Activated naive CD8-positive, alpha-beta T cell treated with anti-CD3 and anti-CD28 coated beads, Interleukin-2, amount 10 ng/mL, durations not matched to agents 7 days and 5 days (primary cell): Measurements from ENCODE around the gene NRXN3. TPM values are rescaled to one million over a fixed set of nuclear protein-coding genes. Genes with fewer than 3 reads are reported as not detected.

Experiments used
- ATAC-seq: fragments of 150-1000 bp; cut with Tn5 transposase; one replicate; pipeline ENCODE4 v1.10.0; 2021; ENCODE audit warnings: low read depth, moderate library complexity
- POLR2A ChIA-PET: fragments of 350-600 bp; sonication (Branson Sonifier 250); formaldehyde crosslinking; loops from one replicate; lab custom pipeline; 2021; ENCODE audit warnings: antibody characterized with exemption; lab: Charles Lee
- DNase-seq: peaks from one replicate; pipeline ENCODE4 v3.0.0; 2021
- H3K27ac Mint-ChIP-seq: one replicate; pipeline ENCODE4 v1.8.0; 2022; ENCODE audit warnings: mild to moderate bottlenecking, mixed read lengths
- H3K27me3 Mint-ChIP-seq: one replicate; pipeline ENCODE4 v1.8.0; 2022; ENCODE audit warnings: mild to moderate bottlenecking, moderate library complexity, mixed read lengths
- H3K36me3 Mint-ChIP-seq: one replicate; pipeline ENCODE4 v1.8.0; 2021; ENCODE audit warnings: mild to moderate bottlenecking, mixed read lengths
- H3K4me1 Mint-ChIP-seq: one replicate; pipeline ENCODE4 v1.8.0; 2021; ENCODE audit warnings: mixed read lengths
- H3K4me3 Mint-ChIP-seq: one replicate; pipeline ENCODE4 v1.8.0; 2022; ENCODE audit warnings: mild to moderate bottlenecking, moderate library complexity, mixed read lengths
- H3K9me3 Mint-ChIP-seq: one replicate; pipeline ENCODE4 v1.8.0; 2021; ENCODE audit warnings: mixed read lengths
- total RNA-seq, 2 experiments: library from RNA; stranded (reverse); gene quantifications; one replicate each; pipeline ENCODE4 v1.2.3, GENCODE V29; 2021

The NRXN3 gene
- total RNA-seq, 2 experiments from 2014 or later = not detected

DNA sequence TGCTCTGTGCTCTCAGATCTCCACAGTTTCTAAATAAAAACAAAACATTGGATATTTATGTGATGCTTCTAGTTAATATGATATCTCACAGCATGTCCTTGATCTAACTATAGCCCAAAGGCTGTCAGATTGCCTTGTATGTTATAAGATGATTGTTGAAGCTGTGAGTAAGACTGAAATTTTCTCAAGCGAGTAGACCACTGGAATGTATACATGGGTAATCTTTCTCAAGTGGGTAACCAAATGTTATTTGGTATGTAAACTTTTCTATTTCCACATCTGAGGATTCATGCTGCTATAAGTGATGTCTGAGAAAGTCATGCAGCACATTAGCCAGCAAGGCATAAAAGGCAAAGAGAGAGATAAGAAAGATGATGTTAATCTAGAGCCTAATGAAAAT is 886.7 kb downstream of the NRXN3 start:
- no peaks in the 10 kb centered on the region for H3K9me3 Mint-ChIP-seq
- H3K27ac Mint-ChIP-seq = no peak overlapping the region
- no peaks in the 10 kb centered on the region for H3K36me3 Mint-ChIP-seq
- H3K4me1 Mint-ChIP-seq = no peaks in the 10 kb centered on the region
- no peak for DNase-seq
- POLR2A ChIA-PET = no interaction called here
- H3K4me3 Mint-ChIP-seq = no peak overlapping the region
- no peak for ATAC-seq
- no peaks in the 10 kb centered on the region for H3K27me3 Mint-ChIP-seq

GRCh38 chr14:79057333-79057732 is 887.2 kb downstream of the NRXN3 start:
- no peak for ATAC-seq
- no peaks in the 10 kb centered on the region for H3K27me3 Mint-ChIP-seq
- H3K4me3 Mint-ChIP-seq = no peak overlapping the region
- H3K9me3 Mint-ChIP-seq = no peaks in the 10 kb centered on the region
- no peaks in the 10 kb centered on the region for H3K36me3 Mint-ChIP-seq
- H3K4me1 Mint-ChIP-seq = no peaks in the 10 kb centered on the region
- POLR2A ChIA-PET = no interaction called here
- DNase-seq = no peak
- H3K27ac Mint-ChIP-seq = no peak overlapping the region

- DNase-seq = no peak
- H3K27me3 Mint-ChIP-seq = no peaks in the 10 kb centered on the region
- H3K4me3 Mint-ChIP-seq = no peak overlapping the region
- H3K36me3 Mint-ChIP-seq = no peaks in the 10 kb centered on the region
- POLR2A ChIA-PET = no interaction called here
- H3K4me1 Mint-ChIP-seq = no peaks in the 10 kb centered on the region
- no peaks in the 10 kb centered on the region for H3K9me3 Mint-ChIP-seq
- no peak overlapping the region for H3K27ac Mint-ChIP-seq
- no peak for ATAC-seq
These were observed 892.1 kb downstream of the NRXN3 start for GRCh38 chr14:79062226-79062625.

DNA sequence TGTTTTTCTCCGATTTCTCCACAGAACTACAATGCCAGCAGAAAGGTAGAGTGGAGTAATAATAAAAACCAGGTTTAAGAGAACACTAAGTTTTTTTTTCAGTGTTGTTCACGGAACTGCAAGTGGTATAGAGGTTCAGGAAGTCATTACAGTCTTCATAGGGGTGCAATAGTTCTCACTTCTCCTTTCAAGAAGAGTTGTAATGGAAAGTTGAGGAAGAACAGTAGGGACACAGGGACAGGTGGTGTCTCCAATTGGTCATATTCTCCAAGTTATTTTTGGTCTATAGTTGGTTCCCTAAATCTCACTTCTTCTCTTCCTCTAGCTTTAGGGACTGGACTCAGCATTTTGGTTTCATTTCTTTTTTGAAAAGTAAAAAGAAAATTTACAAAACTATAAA is 894.0 kb downstream of the NRXN3 start:
- H3K9me3 Mint-ChIP-seq = peaks cover 1% of the 10 kb centered on the region
- H3K27ac Mint-ChIP-seq = no peak overlapping the region
- ATAC-seq (no peak), DNase-seq (no peak)
- H3K27me3 Mint-ChIP-seq = no peaks in the 10 kb centered on the region
- no peak overlapping the region for H3K4me3 Mint-ChIP-seq
- no peaks in the 10 kb centered on the region for H3K4me1 Mint-ChIP-seq
- POLR2A ChIA-PET = no interaction called here
- H3K36me3 Mint-ChIP-seq = no peaks in the 10 kb centered on the region

GRCh38 chr14:79074510-79074909 is 904.3 kb downstream of the NRXN3 start:
- Mint-ChIP-seq H3K4me3 (no peak overlapping the region), H3K4me1 (no peaks in the 10 kb centered on the region), H3K27ac (no peak overlapping the region), H3K9me3 (no peaks in the 10 kb centered on the region), H3K27me3 (no peaks in the 10 kb centered on the region), H3K36me3 (no peaks in the 10 kb centered on the region)
- no peak for ATAC-seq
- DNase-seq = no peak
- POLR2A ChIA-PET = no interaction called here

- no peak overlapping the region for H3K4me3 Mint-ChIP-seq
These were observed 906.3 kb downstream of the NRXN3 start for GRCh38 chr14:79076428-79076827.

GRCh38 chr14:79077096-79077495 is 906.9 kb downstream of the NRXN3 start:
- H3K27me3 Mint-ChIP-seq = no peaks in the 10 kb centered on the region
- DNase-seq = no peak
- ATAC-seq = no peak
- POLR2A ChIA-PET = no interaction called here
- H3K4me1 Mint-ChIP-seq = no peaks in the 10 kb centered on the region
- H3K4me3 Mint-ChIP-seq = no peak overlapping the region
- no peaks in the 10 kb centered on the region for H3K36me3 Mint-ChIP-seq
- H3K27ac Mint-ChIP-seq = no peak overlapping the region
- H3K9me3 Mint-ChIP-seq = no peaks in the 10 kb centered on the region

More at GRCh38 chr14:79076428-79076827, 906.3 kb downstream of the NRXN3 start:
- Mint-ChIP-seq H3K4me1 (no peaks in the 10 kb centered on the region), H3K27ac (no peak overlapping the region), H3K27me3 (no peaks in the 10 kb centered on the region), H3K9me3 (no peaks in the 10 kb centered on the region), H3K36me3 (no peaks in the 10 kb centered on the region)
- POLR2A ChIA-PET = no interaction called here
- no peak for ATAC-seq
- DNase-seq = no peak

GRCh38 chr14:79080040-79080439 is 909.9 kb downstream of the NRXN3 start:
- Mint-ChIP-seq H3K9me3 (no peaks in the 10 kb centered on the region), H3K36me3 (no peaks in the 10 kb centered on the region), H3K27me3 (no peaks in the 10 kb centered on the region), H3K4me3 (no peak overlapping the region), H3K27ac (no peak overlapping the region), H3K4me1 (no peaks in the 10 kb centered on the region)
- POLR2A ChIA-PET = no interaction called here
- DNase-seq (no peak), ATAC-seq (no peak)

DNA sequence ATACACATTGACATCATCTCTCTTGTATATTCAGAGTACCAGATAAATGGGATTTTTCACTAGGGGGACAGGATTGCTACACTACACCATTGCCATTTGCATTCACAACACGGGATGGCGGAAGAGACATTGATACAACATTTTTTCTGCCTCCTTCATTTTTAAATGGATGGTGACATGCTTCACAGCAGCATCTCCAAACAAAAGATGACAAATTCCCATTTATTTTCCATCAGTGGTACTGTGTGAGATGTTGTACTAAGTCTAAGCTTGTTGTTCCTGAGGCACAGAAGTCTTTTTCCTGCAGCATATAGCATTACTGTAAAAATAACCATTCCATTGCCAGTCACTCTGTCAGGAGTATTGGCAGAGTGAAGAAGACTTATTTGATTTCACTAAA is 912.7 kb downstream of the NRXN3 start:
- Mint-ChIP-seq H3K36me3 (no peaks in the 10 kb centered on the region), H3K4me1 (no peaks in the 10 kb centered on the region), H3K4me3 (no peak overlapping the region), H3K27ac (no peak overlapping the region), H3K9me3 (no peaks in the 10 kb centered on the region), H3K27me3 (no peaks in the 10 kb centered on the region)
- DNase-seq (no peak), ATAC-seq (no peak)
- POLR2A ChIA-PET = no interaction called here

- ATAC-seq (no peak), DNase-seq (no peak)
- H3K27ac Mint-ChIP-seq = no peak overlapping the region
- no peak overlapping the region for H3K4me3 Mint-ChIP-seq
- POLR2A ChIA-PET = no interaction called here
- no peaks in the 10 kb centered on the region for H3K9me3 Mint-ChIP-seq
- H3K27me3 Mint-ChIP-seq = no peaks in the 10 kb centered on the region
- no peaks in the 10 kb centered on the region for H3K4me1 Mint-ChIP-seq
- H3K36me3 Mint-ChIP-seq = no peaks in the 10 kb centered on the region
These were observed 913.2 kb downstream of the NRXN3 start for GRCh38 chr14:79083356-79083755.

DNA sequence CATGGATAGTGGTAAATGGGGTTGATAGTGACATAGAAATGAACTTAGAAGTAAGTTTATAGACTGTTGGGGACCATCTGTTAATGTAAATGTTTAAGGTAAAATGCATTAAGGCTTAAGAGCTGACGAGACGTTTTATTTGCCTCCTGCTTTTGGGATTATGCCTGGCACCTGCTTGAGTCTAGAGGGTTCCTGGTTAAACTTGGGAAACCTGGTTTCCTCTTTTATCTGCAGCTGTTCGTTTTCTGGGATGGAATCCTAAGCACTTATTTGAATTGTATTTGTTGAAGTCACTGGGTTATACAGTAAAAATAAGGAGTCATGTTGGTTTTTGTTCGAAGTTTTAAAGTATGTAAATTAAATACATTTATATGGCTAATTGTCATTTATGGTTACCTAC is 914.7 kb downstream of the NRXN3 start:
- Mint-ChIP-seq H3K9me3 (no peaks in the 10 kb centered on the region), H3K36me3 (no peaks in the 10 kb centered on the region), H3K27ac (no peak overlapping the region), H3K4me3 (no peak overlapping the region), H3K27me3 (no peaks in the 10 kb centered on the region), H3K4me1 (no peaks in the 10 kb centered on the region)
- POLR2A ChIA-PET = no interaction called here
- DNase-seq (no peak), ATAC-seq (no peak)

DNA sequence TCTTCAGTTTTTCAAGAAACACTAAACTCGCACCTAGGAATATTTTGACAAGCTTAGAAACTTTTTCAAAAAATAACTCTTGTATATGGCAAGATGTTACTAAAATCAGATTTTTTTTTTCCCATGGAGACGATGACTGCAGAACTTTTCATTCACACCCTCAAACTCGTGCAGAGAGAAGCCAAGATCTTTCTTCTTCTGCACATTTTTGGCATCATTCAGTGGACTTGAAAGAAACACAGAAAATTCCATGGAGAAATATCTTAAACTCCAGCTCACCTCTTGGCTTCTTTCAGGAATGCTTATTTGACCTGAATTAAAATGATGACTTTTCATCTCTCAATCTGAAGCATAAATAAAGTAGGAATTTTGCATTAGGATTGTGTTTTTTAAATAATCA is 919.4 kb downstream of the NRXN3 start:
- ATAC-seq (no peak), DNase-seq (no peak)
- POLR2A ChIA-PET = no interaction called here
- H3K4me3 Mint-ChIP-seq = no peak overlapping the region
- no peaks in the 10 kb centered on the region for H3K4me1 Mint-ChIP-seq
- H3K27ac Mint-ChIP-seq = no peak overlapping the region
- H3K36me3 Mint-ChIP-seq = no peaks in the 10 kb centered on the region
- H3K27me3 Mint-ChIP-seq = no peaks in the 10 kb centered on the region
- no peaks in the 10 kb centered on the region for H3K9me3 Mint-ChIP-seq

GRCh38 chr14:79090641-79091180 is 920.5 kb downstream of the NRXN3 start:
- Mint-ChIP-seq H3K4me3 (no peak overlapping the region), H3K36me3 (no peaks in the 10 kb centered on the region), H3K27ac (no peak overlapping the region), H3K27me3 (no peaks in the 10 kb centered on the region), H3K4me1 (no peaks in the 10 kb centered on the region), H3K9me3 (no peaks in the 10 kb centered on the region)
- POLR2A ChIA-PET = no interaction called here
- ATAC-seq (no peak), DNase-seq (no peak)

- no peak overlapping the region for H3K4me3 Mint-ChIP-seq
- no peak for ATAC-seq
- POLR2A ChIA-PET = no interaction called here
These were observed 921.3 kb downstream of the NRXN3 start for GRCh38 chr14:79091381-79091963.

More at GRCh38 chr14:79091381-79091963, 921.3 kb downstream of the NRXN3 start:
- Mint-ChIP-seq H3K27ac (no peak overlapping the region), H3K27me3 (no peaks in the 10 kb centered on the region), H3K4me1 (no peaks in the 10 kb centered on the region), H3K36me3 (no peaks in the 10 kb centered on the region), H3K9me3 (no peaks in the 10 kb centered on the region)
- no peak for DNase-seq
